Epithelial cell of prostate (primary cell): Measurements from ENCODE around the gene RPN1.
A peak's percentile ranks its signal among the peaks of the same experiment; 100 is the strongest.

Experiments
- DNase-seq: peaks from one replicate; pipeline ENCODE4 v3.0.0-alpha.2; 2011; ENCODE audit warnings: low read depth, low spot score
- H3K27ac ChIP-seq: fragments of 450-650 bp; 2 replicates; pipeline ENCODE4 v1.5.1; 2017; ENCODE audit warnings: mild to moderate bottlenecking

RPN1 gene

GRCh38 chr3:128585189-128585588 lies 65.4 kb downstream of the RPN1 start:
- H3K27ac ChIP-seq, result peak overlapping the region; percentile 48
- DNase-seq, result no peak

GRCh38 chr3:128584412-128585020 lies 66.1 kb downstream of the RPN1 start:
- peak; percentile 31 for DNase-seq
- H3K27ac ChIP-seq, result no peak overlapping the region

- no peak overlapping the region for H3K27ac ChIP-seq
- DNase-seq, result no peak
Measured at GRCh38 chr3:128581566-128581965, 69.1 kb downstream of the RPN1 start.

- DNase-seq, result no peak
- H3K27ac ChIP-seq, result no peak overlapping the region
Measured at GRCh38 chr3:128579927-128580326, 70.7 kb downstream of the RPN1 start.

GRCh38 chr3:128578346-128578745 lies 72.3 kb downstream of the RPN1 start:
- DNase-seq, result no peak
- H3K27ac ChIP-seq, result no peak overlapping the region

- no peak overlapping the region for H3K27ac ChIP-seq
- DNase-seq, result no peak
Measured at GRCh38 chr3:128577711-128578110, 72.9 kb downstream of the RPN1 start.

GRCh38 chr3:128576290-128576689 lies 74.3 kb downstream of the RPN1 start:
- DNase-seq, result no peak
- H3K27ac ChIP-seq, result no peak overlapping the region

- H3K27ac ChIP-seq, result no peak overlapping the region
- no peak for DNase-seq
Measured at GRCh38 chr3:128575777-128576176, 74.8 kb downstream of the RPN1 start.

GRCh38 chr3:128573707-128574162 lies 76.9 kb downstream of the RPN1 start:
- no peak overlapping the region for H3K27ac ChIP-seq

GRCh38 chr3:128573160-128573559 lies 77.5 kb downstream of the RPN1 start:
- no peak overlapping the region for H3K27ac ChIP-seq
- no peak for DNase-seq

More at GRCh38 chr3:128573707-128574162, 76.9 kb downstream of the RPN1 start:
- DNase-seq, result no peak

- DNase-seq, result no peak
- no peak overlapping the region for H3K27ac ChIP-seq
Measured at GRCh38 chr3:128572644-128573105, 77.9 kb downstream of the RPN1 start.

- H3K27ac ChIP-seq, result no peak overlapping the region
- DNase-seq, result no peak
Measured at GRCh38 chr3:128572013-128572412, 78.6 kb downstream of the RPN1 start.
